ENCODE measurements around the gene RXRA. TPM values are rescaled to one million over a fixed set of nuclear protein-coding genes. Genes with fewer than 3 reads are reported as not detected.

Gene RXRA
- total and polyA plus RNA-seq, 2 of the 4 experiments (the other 2 are of a cell fraction), result 7.5 to 17.9 TPM

GRCh38 chr9:134302130-134302817 lies 24.0 kb upstream of the RXRA start:
- Histone ChIP-seq H3K23ac (ENCODE audit: low read depth, low read length) (no peak overlapping the region), H3K4me1 (ENCODE audit: control insufficient read depth, insufficient read depth, low read length) (no peaks in the 10 kb centered on the region), H2BK20ac (ENCODE audit: low read depth, low read length) (no peak overlapping the region), H4K20me1 (ENCODE audit: insufficient read depth, low read length) (no peaks in the 10 kb centered on the region), H3K9me1 (ENCODE audit: insufficient read depth, low read length) (no peaks in the 10 kb centered on the region), H3K27me3 (ENCODE audit: control insufficient read depth, insufficient read depth, low read length) (peaks cover 48% of the 10 kb centered on the region), H3K4me2 (ENCODE audit: low read depth, low read length) (no peak overlapping the region), H3K79me1 (ENCODE audit: low read depth in 1 of 2, low read length in 2 of 2) (no peaks in the 10 kb centered on the region), H3K56ac (ENCODE audit: extremely low read depth, insufficient read depth, low read length) (no peak overlapping the region), H4K8ac (ENCODE audit: low read depth in 2 of 2, low read length in 2 of 2) (no peak overlapping the region), H3K18ac (ENCODE audit: low read depth, low read length) (no peak overlapping the region), H2AK9ac (replicated peaks; ENCODE audit: low read depth, low read length, poor library complexity) (no peak overlapping the region), H3K9me3 (ENCODE audit: control insufficient read depth, insufficient read depth, low read length) (no peaks in the 10 kb centered on the region; the same call in 1 of the 2 replicates), H3K36me3 (ENCODE audit: control insufficient read depth, insufficient read depth, low read length) (no peaks in the 10 kb centered on the region), H2BK120ac (ENCODE audit: low read depth, low read length) (no peak overlapping the region), H3K14ac (replicated peaks; ENCODE audit: low read depth, low read length) (no peak overlapping the region), H3K4ac (ENCODE audit: low read depth, low read length) (no peak overlapping the region), H2BK15ac (ENCODE audit: low read depth, low read length) (no peak overlapping the region), H4K5ac (ENCODE audit: low read depth, low read length) (no peak overlapping the region), H2AFZ (replicated peaks; ENCODE audit: low read length, poor library complexity) (no peak overlapping the region), H3K27ac (ENCODE audit: insufficient read depth, low read length) (no peak overlapping the region), H3K9ac (ENCODE audit: low read depth, low read length) (no peak overlapping the region), H4K91ac (ENCODE audit: insufficient read depth, low read depth, low read length) (no peak overlapping the region), H2BK5ac (ENCODE audit: low read depth, low read length, poor library complexity, severe bottlenecking) (no peak overlapping the region), H3K4me3 (ENCODE audit: insufficient read depth, low read depth, low read length) (no peak overlapping the region), H2AK5ac (ENCODE audit: low read depth, low read length) (no peak overlapping the region)
- ChIA-PET POLR2A (ENCODE audit: unreplicated experiment) (no interaction called here), CTCF (no interaction called here)
- no peak for ATAC-seq (ENCODE audit: low read depth)
- dilution Hi-C loops (cut with HindIII; ENCODE audit: low sequenced_read_pairs, unreplicated experiment) (no loop called here), in situ Hi-C loops (cut with MboI; ENCODE audit: low sequenced_read_pairs) (no loop called here), intact Hi-C loops (cut with micrococcal nuclease) (no loop called here)
- no peak for DNase-seq
- TF ChIP-seq CHD1 (IDR thresholded peaks at IDR 0.05; ENCODE audit: low read depth, low read length) (no peak), BHLHE40 (IDR thresholded peaks at IDR 0.05; ENCODE audit: low read depth, low read length) (no peak), SMC3 (IDR thresholded peaks at IDR 0.05; ENCODE audit: low read depth, low read length) (no peak), MAFK (IDR thresholded peaks at IDR 0.05; ENCODE audit: low read depth, low read length) (no peak), RAD21 (IDR thresholded peaks at IDR 0.05; ENCODE audit: low read length) (no peak), CEBPB (IDR thresholded peaks at IDR 0.05; ENCODE audit: low read depth, low read length) (no peak), FOS (IDR thresholded peaks at IDR 0.05; ENCODE audit: low read depth, low read length) (no peak), MAZ (IDR thresholded peaks at IDR 0.05; ENCODE audit: borderline replicate concordance, low read depth, low read length) (no peak), RCOR1 (IDR thresholded peaks at IDR 0.05; ENCODE audit: insufficient replicate concordance, low read length) (no peak)
- WGBS, 2 experiments (ENCODE audit: extremely low coverage in 2 of 2, insufficient read length in 1 of 2), result 92% methylated on average over 5 of the region's 7 CpGs; no CpG with 5 or more reads in 1 of the 2 experiments
- BruUV-seq (replicated peaks), result no TSS peak
